A549 treated with CpdA at 1 μM for 4 hours (cell line): ENCODE measurements around the gene RET. TPM values are rescaled to one million over a fixed set of nuclear protein-coding genes. Genes with fewer than 3 reads are reported as not detected.

Experiments
- total RNA-seq: library from RNA; stranded (reverse); fragments of 200-300 nt; extraction: Qiagen RNA extraction; gene quantifications from 5 replicates; pipeline ENCODE4 v1.2.3, GENCODE V29; 2022; ENCODE audit warnings: low read depth

RET gene
- 0.40 to 0.74 TPM (median 0.50 TPM) in 5 replicates for total RNA-seq

DNA sequence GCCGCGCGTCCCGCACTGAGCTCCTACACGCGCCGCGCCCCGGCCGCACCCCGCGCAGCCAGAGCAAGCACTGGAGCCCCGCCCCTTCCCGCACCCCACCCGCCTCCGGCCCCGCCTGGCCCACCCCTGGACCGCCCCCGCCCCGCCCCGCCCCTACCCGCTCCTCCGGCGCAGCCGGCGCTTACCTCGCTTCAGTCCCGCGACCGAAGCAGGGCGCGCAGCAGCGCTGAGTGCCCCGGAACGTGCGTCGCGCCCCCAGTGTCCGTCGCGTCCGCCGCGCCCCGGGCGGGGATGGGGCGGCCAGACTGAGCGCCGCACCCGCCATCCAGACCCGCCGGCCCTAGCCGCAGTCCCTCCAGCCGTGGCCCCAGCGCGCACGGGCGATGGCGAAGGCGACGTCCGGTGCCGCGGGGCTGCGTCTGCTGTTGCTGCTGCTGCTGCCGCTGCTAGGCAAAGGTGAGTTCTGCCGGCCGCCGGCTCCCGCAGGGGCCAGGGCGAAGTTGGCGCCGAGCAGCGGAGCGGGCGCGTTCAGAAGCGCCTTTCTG lies at the start of gene RET:
Gene RET (plus strand): TSS at position 194 of the 545 bp plus-strand sequence. CDS start 190 bp downstream, at position 384.

DNA sequence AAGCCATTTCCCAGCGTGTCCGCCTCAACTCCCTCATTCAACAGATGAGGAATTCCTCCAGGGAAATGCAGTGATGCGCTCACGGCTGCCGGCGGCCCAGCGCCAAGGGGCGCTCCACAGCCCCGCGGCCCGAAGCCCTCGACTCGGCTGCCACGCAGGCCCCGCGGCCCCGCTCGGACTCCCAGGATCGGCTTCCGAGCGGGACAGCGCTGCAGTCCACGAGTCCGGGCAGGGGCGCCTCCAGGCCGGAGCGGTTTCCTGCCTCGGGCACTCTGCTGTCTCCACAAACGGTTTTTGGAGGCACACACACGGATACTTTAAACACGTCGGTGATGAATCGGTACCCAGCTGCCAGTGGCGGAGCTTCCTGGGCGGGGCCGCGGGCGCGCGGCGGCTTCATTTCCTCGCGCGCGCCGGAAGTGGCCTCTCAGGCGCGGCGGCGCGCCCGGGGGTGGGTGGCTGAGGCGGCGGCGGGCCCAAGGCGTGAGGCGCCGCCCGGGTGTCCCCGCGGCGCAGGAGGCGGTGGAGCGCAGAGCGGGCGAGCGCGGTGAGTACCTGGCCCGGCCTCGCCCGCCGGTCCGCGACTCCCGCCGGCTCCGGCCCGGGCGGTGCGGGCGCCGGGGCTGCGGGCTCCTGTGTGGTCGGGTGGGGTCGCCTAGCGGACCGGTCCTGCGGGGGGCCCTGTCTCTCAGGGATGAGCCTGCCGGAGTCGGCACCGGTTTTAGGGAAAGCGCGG lies 61.3 kb downstream of the RET start, which contains the start of gene CSGALNACT2:
Gene CSGALNACT2 (plus strand): TSS at position 425 of the 736 bp plus-strand sequence. CDS start 16,705 bp downstream, outside the sequence.

Other genes starting within 250 kb of the RET start
- 13.8 to 20.8 TPM (median 15.3 TPM) in 5 replicates for gene CSGALNACT2, start 61.4 kb downstream of the RET start, total RNA-seq
- gene RASGEF1A, start 190.0 kb downstream of the RET start, total RNA-seq, result 2.6 to 3.8 TPM (median 3.3 TPM) in 5 replicates